Muscle layer of colon (tissue), 2 donors: ENCODE measurements around the gene NDST3.

Experiments
- H3K27ac ChIP-seq: one replicate; pipeline ENCODE4 v1.7.0; 2013; ENCODE audit warnings: low read depth, mild to moderate bottlenecking, low read length, moderate library complexity
- H3K27me3 ChIP-seq, 2 donors: one replicate each; pipeline ENCODE4 v1.7.0; 2013; ENCODE audit warnings: low read length in 2 of 2, mild to moderate bottlenecking in 2 of 2; ENCODE audit not compliant: insufficient read depth in 2 of 2, control insufficient read depth in 1 of 2
- H3K36me3 ChIP-seq: one replicate; pipeline ENCODE4 v1.7.0; 2013; ENCODE audit warnings: mild to moderate bottlenecking, low read length; ENCODE audit not compliant: insufficient read depth
- H3K4me1 ChIP-seq: one replicate; pipeline ENCODE4 v1.7.0; 2013; ENCODE audit warnings: mild to moderate bottlenecking, low read length; ENCODE audit not compliant: insufficient read depth
- H3K4me3 ChIP-seq, 2 donors: one replicate each; pipeline ENCODE4 v1.7.0; 2013; ENCODE audit warnings: low read length in 2 of 2, low read depth in 1 of 2, mild to moderate bottlenecking in 1 of 2, moderate library complexity in 1 of 2
- H3K9ac ChIP-seq: one replicate; pipeline ENCODE4 v1.7.0; 2013; ENCODE audit warnings: low read length
- H3K9me3 ChIP-seq: one replicate; pipeline ENCODE4 v1.7.0; 2013; ENCODE audit warnings: mild to moderate bottlenecking, low read length
- donor health status: abdominal sarcoma.
- donor health status: Adenocarcinoma of cecum.

NDST3 gene

DNA sequence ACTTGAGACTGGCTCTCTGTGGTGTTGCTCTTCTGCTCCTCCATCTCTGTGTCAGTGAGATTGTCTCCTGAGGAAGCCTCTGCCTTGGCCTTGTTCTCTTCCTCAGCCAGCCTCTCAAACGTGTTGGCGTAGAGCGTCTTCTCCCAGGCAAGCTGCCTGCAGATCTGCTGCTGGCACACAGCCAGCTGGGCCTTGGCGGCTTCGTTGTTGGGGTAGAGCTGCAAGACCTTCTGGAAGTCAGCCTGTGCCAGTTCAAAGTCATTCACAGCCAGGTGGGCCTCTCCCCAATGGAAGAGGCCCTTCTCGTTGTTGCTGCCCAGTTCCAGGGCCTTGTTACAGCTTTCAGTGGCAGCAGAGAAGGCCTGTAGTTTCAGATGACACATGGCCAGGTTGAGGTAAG, 159.1 kb downstream of the NDST3 start:
- Histone ChIP-seq H3K27ac (no peak overlapping the region), H3K4me3 (no peak overlapping the region), H3K9me3 (no peaks in the 10 kb centered on the region), H3K9ac (no peak overlapping the region), H3K27me3 (no peaks in the 10 kb centered on the region), H3K4me1 (no peaks in the 10 kb centered on the region), H3K36me3 (no peaks in the 10 kb centered on the region)

DNA sequence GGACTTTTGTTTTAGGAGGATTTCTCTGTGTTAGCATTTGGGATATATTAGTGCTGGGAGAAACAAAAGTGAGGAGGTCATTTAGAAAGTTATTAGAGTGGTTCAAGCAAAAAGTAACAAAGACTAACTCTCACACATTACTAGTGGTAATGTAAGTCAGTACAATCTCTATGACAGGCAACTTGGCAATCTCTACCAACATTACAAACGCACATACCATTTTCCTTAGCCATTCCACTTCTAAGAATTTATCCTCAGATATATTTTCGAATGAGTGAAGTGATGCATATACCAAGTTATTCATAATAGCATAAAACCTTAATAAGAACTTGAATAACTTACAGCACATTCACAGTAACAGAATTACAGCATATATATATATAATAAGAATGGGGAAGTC, 172.3 kb downstream of the NDST3 start:
- Histone ChIP-seq H3K27me3 (no peaks in the 10 kb centered on the region), H3K9ac (no peak overlapping the region), H3K9me3 (no peaks in the 10 kb centered on the region)

DNA sequence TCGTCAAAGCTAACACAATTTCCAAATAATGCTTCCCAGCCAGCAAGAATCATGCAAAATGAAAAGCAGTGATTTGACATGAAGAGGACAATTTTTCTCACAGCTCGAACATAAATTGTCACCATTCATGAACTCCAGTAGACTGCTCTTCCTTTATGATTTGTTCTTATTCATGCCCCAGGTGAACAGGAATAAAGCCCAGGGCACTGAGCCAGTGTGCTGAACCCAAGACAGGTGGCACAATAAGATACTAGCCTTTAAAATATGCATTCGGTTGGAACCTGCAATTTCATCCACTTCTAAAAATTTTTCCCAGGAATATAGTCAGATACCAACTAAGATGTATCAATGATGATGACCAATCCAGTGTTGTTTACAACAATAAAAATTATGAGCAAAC, 178.8 kb downstream of the NDST3 start:
- Histone ChIP-seq H3K27ac (no peak overlapping the region), H3K4me3 (no peak overlapping the region), H3K9me3 (no peaks in the 10 kb centered on the region), H3K27me3 (no peaks in the 10 kb centered on the region), H3K9ac (no peak overlapping the region), H3K4me1 (no peaks in the 10 kb centered on the region), H3K36me3 (no peaks in the 10 kb centered on the region)

More for the DNA sequence above, 172.3 kb downstream of the NDST3 start:
- Histone ChIP-seq H3K27ac (no peak overlapping the region), H3K36me3 (no peaks in the 10 kb centered on the region), H3K4me3 (no peak overlapping the region), H3K4me1 (no peaks in the 10 kb centered on the region)

DNA sequence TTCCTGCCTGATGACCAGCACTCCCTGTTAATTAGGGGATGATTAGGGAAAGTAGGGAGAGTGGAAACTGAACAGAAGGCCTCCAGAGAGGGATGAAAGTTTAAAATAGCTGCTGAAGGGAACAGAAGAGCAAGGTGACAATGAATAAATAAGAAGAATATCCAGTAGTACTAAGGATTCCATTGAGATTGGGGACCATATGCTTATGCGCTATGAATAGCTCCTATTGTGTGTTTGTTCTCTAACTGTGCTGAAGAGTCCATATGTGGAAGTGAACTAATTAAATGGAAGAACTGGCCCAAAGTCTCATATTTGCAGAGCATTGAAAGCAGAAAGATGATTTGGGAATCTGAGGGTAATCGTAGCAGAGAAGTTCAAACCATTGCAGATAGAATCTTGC, 181.5 kb downstream of the NDST3 start:
- Histone ChIP-seq H3K9me3 (no peaks in the 10 kb centered on the region), H3K4me1 (no peaks in the 10 kb centered on the region), H3K4me3 (no peak overlapping the region), H3K9ac (no peak overlapping the region), H3K36me3 (no peaks in the 10 kb centered on the region), H3K27ac (no peak overlapping the region), H3K27me3 (no peaks in the 10 kb centered on the region)

DNA sequence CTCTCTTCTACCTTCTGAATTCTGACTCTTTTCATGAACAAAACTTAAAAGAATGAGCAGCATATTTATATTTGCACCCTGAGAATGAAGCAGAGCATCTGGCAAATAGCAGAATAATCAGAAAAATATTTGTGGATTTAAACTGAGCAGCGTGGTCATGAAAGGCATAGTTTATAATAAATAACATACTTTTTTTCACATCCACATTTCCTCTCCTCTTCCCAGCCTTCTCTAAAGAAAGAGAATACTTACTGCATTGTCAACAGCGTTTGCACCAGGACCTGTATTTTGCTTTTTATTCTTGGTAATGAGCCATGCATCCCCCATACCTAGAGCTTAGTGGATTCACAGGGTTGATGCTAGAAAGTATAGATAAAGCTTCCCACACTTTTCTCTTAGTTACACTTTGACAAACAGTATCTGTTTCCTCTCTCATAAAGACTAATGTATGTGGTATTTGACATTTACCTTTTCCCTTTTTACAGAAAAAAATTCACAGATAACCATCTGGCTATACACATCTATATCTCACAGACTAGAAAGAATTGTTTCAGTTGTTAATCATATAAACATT, 187.0 kb downstream of the NDST3 start:
- Histone ChIP-seq H3K27ac (no peak overlapping the region), H3K36me3 (no peaks in the 10 kb centered on the region), H3K9ac (no peak overlapping the region), H3K4me1 (no peaks in the 10 kb centered on the region), H3K27me3 (no peaks in the 10 kb centered on the region), H3K4me3 (no peak overlapping the region), H3K9me3 (no peaks in the 10 kb centered on the region)

DNA sequence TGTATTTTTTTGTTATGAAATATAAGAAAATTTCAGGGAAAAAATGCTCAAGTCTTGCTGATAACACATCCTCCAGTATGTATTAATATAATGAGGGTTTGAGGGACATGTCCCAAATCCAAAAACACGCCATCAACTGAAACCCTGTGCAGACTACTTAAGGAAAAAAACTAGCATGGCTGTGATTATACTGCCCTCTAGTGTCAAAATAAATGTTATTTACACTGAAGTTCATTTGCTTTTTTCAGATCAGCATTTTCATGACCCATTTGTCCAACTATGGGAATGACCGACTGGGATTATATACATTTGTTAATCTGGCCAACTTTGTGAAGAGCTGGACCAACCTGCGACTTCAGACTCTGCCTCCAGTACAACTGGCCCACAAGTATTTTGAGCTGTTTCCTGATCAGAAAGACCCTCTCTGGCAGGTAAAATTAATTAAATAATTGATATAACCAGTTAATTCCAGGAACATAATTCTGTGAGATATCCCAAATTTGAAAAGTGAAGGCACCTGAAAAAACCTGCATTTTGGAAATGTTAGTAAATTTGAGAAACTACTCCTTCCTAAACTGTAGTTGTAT, 190.1 kb downstream of the NDST3 start:
- H3K36me3 ChIP-seq: no peaks in the 10 kb centered on the region
- H3K9me3 ChIP-seq: no peaks in the 10 kb centered on the region
- H3K27me3 ChIP-seq: no peaks in the 10 kb centered on the region
- no peaks in the 10 kb centered on the region for H3K4me1 ChIP-seq
- no peak overlapping the region for H3K27ac ChIP-seq
- no peak overlapping the region for H3K4me3 ChIP-seq
- H3K9ac ChIP-seq: no peak overlapping the region

DNA sequence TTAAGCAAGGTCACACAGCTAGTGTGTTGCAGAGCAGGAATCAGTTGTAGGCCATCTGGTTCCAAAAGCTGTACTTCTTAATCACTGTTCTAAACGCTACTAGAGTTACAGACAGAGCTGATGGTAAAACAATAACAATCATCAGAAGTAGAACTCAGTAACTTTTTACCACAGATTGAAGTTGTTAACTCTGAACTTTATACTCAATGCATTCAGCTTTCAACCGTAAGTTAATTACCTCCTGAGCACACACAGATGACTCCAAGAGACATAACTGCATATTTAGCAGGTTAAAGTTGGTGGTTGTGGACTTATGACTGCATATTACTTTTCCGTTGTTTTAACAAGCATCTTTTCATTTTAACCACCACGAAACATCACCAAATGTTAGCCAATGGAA, 191.2 kb downstream of the NDST3 start:
- no peaks in the 10 kb centered on the region for H3K27me3 ChIP-seq
- H3K36me3 ChIP-seq: no peaks in the 10 kb centered on the region
- no peak overlapping the region for H3K9ac ChIP-seq
- H3K4me3 ChIP-seq: no peak overlapping the region
- no peak overlapping the region for H3K27ac ChIP-seq
- no peaks in the 10 kb centered on the region for H3K9me3 ChIP-seq
- no peaks in the 10 kb centered on the region for H3K4me1 ChIP-seq

DNA sequence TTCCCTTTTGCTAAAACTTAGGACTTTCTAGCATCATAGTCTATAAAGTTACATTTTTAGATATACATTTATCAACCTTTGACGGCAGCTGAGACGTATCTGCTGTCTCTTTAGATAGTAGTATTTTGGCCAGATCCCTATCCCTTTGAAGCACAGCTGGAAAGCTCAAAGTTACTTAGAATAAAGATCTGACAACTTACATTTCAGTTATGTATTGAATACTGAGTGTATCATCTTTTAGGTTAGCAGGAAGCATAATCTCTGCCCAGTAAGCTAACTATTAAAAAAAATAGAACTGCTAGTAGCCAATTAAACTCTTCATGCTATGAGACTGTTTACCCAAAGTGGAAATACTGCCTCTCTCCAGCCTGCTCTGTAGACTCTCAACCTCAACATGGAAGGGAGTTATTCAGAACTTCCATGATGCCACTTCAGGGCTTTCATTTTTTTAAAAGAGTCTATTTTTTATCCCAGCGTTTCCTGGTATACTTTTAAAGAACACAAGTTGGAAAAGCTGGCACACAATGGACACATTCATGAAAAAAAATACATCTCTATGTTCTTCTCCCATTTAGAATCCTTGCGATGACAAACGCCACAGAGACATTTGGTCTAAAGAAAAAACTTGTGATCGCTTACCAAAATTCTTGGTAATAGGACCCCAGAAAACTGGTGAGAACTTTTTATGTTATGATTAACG, 192.2 kb downstream of the NDST3 start:
- H3K4me3 ChIP-seq: no peak overlapping the region
- H3K36me3 ChIP-seq: no peaks in the 10 kb centered on the region
- no peaks in the 10 kb centered on the region for H3K9me3 ChIP-seq
- no peak overlapping the region for H3K9ac ChIP-seq
- H3K4me1 ChIP-seq: no peaks in the 10 kb centered on the region
- H3K27me3 ChIP-seq: no peaks in the 10 kb centered on the region
- H3K27ac ChIP-seq: no peak overlapping the region

DNA sequence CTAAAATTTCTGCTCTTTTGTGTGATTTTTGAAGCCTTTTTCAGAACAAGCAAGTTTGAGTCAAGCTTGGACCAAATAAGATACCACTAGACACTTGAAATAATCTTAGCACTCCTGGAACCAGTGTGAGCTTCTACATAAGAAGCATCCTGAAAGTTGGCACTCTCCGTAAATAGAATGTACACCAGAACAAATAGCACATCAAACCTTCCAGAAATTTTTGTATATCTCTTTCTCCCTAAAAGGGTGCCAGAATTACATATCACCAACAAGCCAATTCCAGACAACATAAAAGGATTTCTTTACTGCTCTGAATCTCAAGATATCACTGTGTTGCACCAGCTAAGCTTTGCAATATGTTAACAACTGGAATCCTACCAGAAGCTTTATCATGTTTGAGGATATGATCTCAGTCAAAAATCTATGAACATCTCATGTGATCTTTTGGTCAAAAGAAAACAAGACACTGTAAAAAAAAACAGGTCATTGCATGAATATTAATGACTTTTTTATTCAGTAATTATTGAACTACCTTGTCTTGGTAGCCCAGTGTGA, 201.4 kb downstream of the NDST3 start:
- Histone ChIP-seq H3K9ac (no peak overlapping the region), H3K9me3 (no peaks in the 10 kb centered on the region), H3K4me1 (no peaks in the 10 kb centered on the region), H3K27me3 (no peaks in the 10 kb centered on the region), H3K36me3 (no peaks in the 10 kb centered on the region), H3K27ac (no peak overlapping the region), H3K4me3 (no peak overlapping the region)

DNA sequence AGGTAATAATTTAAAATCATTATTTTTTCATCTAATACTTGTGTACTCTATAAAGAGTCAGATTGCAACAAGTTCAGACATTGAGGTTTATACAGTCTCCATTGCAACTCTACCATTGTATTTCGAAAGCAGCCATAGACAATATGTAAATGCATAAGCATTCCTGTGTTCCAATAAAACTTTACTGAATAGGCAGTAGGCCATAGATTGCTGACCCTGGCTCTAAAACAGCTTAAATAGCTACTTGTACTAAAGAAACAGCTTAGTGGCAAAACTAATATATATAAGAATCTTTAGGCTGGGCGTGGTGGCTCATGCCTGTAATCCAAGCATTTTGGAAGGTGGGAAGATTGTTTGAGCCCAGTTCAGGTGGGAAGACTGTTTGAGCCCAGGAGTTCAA, 203.2 kb downstream of the NDST3 start:
- Histone ChIP-seq H3K9ac (no peak overlapping the region), H3K27me3 (no peaks in the 10 kb centered on the region), H3K36me3 (no peaks in the 10 kb centered on the region), H3K9me3 (no peaks in the 10 kb centered on the region), H3K4me1 (no peaks in the 10 kb centered on the region), H3K27ac (no peak overlapping the region), H3K4me3 (no peak overlapping the region)

DNA sequence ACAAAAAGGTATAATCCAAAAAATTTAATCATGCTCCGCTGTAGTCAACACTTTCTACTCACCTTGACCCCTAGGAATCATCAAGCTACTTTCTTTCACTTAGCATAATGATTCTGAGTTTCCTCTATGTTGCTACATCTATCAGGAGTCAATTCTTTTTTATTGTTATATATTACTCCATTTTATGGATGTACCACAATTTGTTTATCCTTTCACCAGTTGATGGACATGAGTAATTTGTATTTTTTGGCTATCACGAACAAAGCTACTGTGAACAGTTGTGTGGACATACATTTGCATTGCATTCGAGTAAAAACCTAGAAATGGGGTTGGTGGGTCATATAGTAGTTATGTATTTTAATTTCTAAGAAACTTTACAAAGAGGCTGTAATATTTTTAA, 215.6 kb downstream of the NDST3 start:
- H3K36me3 ChIP-seq: no peaks in the 10 kb centered on the region
- no peak overlapping the region for H3K27ac ChIP-seq
- H3K9ac ChIP-seq: no peak overlapping the region
- H3K4me1 ChIP-seq: no peaks in the 10 kb centered on the region
- no peaks in the 10 kb centered on the region for H3K27me3 ChIP-seq
- H3K9me3 ChIP-seq: no peaks in the 10 kb centered on the region
- no peak overlapping the region for H3K4me3 ChIP-seq
